Endothelial cell of umbilical vein (primary cell): ENCODE results near the gene ABCD1. TPM values are rescaled to one million over a fixed set of nuclear protein-coding genes. Genes with fewer than 3 reads are reported as not detected.

Experiments used
- BruUV-seq: library from RNA; stranded (reverse); fragments of 400-500 nt; replicated peaks from 2 replicates; lab custom pipeline; 2021; lab: Mats Ljungman, UMichigan
- CTCF ChIA-PET: fragments of 300-600, 350-600 bp; sonication (Branson Sonifier 250); formaldehyde crosslinking; loops from one replicate; lab custom pipeline; 2021; ENCODE audit warnings: antibody characterized with exemption, inconsistent platforms; lab: Charles Lee
- POLR2A ChIA-PET: fragments of 300-600, 350-600 bp; sonication (Branson Sonifier 250); formaldehyde crosslinking; loops from one replicate; lab custom pipeline; 2021; ENCODE audit warnings: antibody characterized with exemption, inconsistent platforms; lab: Charles Lee
- DNase-seq: peaks from one replicate; pipeline ENCODE4 v3.0.0-alpha.2; 2011; ENCODE audit warnings: low read depth, low spot score
- FAIRE-seq: peaks from 2 replicates; lab custom pipeline; 2011; peaks lifted over from hg19 to GRCh38; lab: Jason Lieb, UNC
- H2AFZ ChIP-seq: 2 replicates; pipeline ENCODE4 v1.6.0; 2012; ENCODE audit warnings: low read depth, low read length, control low read depth, inconsistent platforms
- H3K27ac ChIP-seq: 2 replicates; pipeline ENCODE4 v1.5.1; 2011; ENCODE audit warnings: low read depth, mild to moderate bottlenecking, control low read depth, low read length, moderate library complexity; ENCODE audit not compliant: insufficient read depth
- H3K27me3 ChIP-seq, 2 experiments: 2 replicates each; pipeline versions ENCODE4 v1.6.0 to v1.6.1; 2011; ENCODE audit warnings: low read length in 2 of 2, mixed read lengths in 1 of 2; ENCODE audit not compliant: control insufficient read depth in 2 of 2, insufficient read depth in 2 of 2
- H3K36me3 ChIP-seq, 2 experiments: 2 replicates in 1 of 2; 3 replicates in 1 of 2; pipeline ENCODE4 v1.5.1; 2011; ENCODE audit warnings: low read length in 2 of 2, mild to moderate bottlenecking in 1 of 2, moderate library complexity in 1 of 2; ENCODE audit not compliant: control insufficient read depth in 2 of 2, insufficient read depth in 2 of 2; ENCODE audit errors: extremely low read depth in 1 of 2
- H3K4me1 ChIP-seq: 3 replicates; pipeline ENCODE4 v1.5.1; 2011; ENCODE audit warnings: mild to moderate bottlenecking, low read length; ENCODE audit not compliant: control insufficient read depth, insufficient read depth; ENCODE audit errors: extremely low read depth
- H3K4me2 ChIP-seq: 2 replicates; pipeline ENCODE4 v1.6.1; 2011; ENCODE audit warnings: low read length, control low read depth, mixed read lengths; ENCODE audit not compliant: insufficient read depth
- H3K4me3 ChIP-seq, 3 experiments: fragments of 200-600 bp in 1 of 3; sonication (generic), shearing (Covaris generic) in 1 of 3; replicated peaks in 1 of 3; 2 replicates each; pipeline ENCODE4 v1.5.1; 2011 to 2016; ENCODE audit warnings: control low read depth in 3 of 3, low read length in 3 of 3, mild to moderate bottlenecking in 2 of 3, inconsistent platforms in 1 of 3, low read depth in 1 of 3, moderate library complexity in 1 of 3; ENCODE audit not compliant: insufficient read depth in 1 of 3
- H3K79me2 ChIP-seq: 2 replicates; pipeline ENCODE4 v1.6.0; 2012; ENCODE audit warnings: low read length, inconsistent platforms; ENCODE audit not compliant: control insufficient read depth, insufficient read depth
- H3K9ac ChIP-seq: replicated peaks from 2 replicates; pipeline ENCODE3; 2011; ENCODE audit warnings: low read length, control low read depth; ENCODE audit not compliant: insufficient read depth; ENCODE audit errors: extremely low read depth
- H3K9me1 ChIP-seq: replicated peaks from 3 replicates; pipeline ENCODE4 v1.6.0; 2011; ENCODE audit warnings: mild to moderate bottlenecking, low read length; ENCODE audit not compliant: control insufficient read depth, insufficient read depth; ENCODE audit errors: extremely low read depth
- H3K9me3 ChIP-seq: replicated peaks from 2 replicates; pipeline ENCODE4 v1.5.1; 2012; ENCODE audit warnings: low read length, inconsistent platforms; ENCODE audit not compliant: control insufficient read depth, insufficient read depth
- H4K20me1 ChIP-seq: replicated peaks from 2 replicates; pipeline ENCODE3; 2011; ENCODE audit warnings: mild to moderate bottlenecking, low read length; ENCODE audit not compliant: control insufficient read depth, insufficient read depth; ENCODE audit errors: extremely low read depth
- FOS ChIP-seq: IDR thresholded peaks from 2 replicates; pipeline ENCODE4 v1.6.1; 2011; ENCODE audit warnings: mild to moderate bottlenecking, low read length, moderate library complexity, borderline replicate concordance; ENCODE audit not compliant: insufficient read depth
- GATA2 ChIP-seq: IDR thresholded peaks from 2 replicates; pipeline ENCODE4 v1.7.0; 2011; ENCODE audit warnings: low read depth, mild to moderate bottlenecking, moderate library complexity, mixed read lengths, low read length; ENCODE audit not compliant: insufficient read length, insufficient read depth
- JUN ChIP-seq: IDR thresholded peaks from 2 replicates; pipeline ENCODE4 v1.6.1; 2011; ENCODE audit warnings: borderline replicate concordance, low read depth; ENCODE audit not compliant: insufficient read length, insufficient read depth
- POLR2AphosphoS5 ChIP-seq: IDR thresholded peaks from 2 replicates; pipeline ENCODE4 v1.6.1; 2012; ENCODE audit warnings: low read depth, mild to moderate bottlenecking, control low read depth, low read length, moderate library complexity; ENCODE audit not compliant: insufficient read depth
- dilution Hi-C: fragments of 300-500 bp; cut with MboI; formaldehyde crosslinking; loops from one replicate; pipeline ENCODE4 v1.15.0; 2019; ENCODE audit warnings: low sequenced_read_pairs; ENCODE audit not compliant: extremely low pct_ligation_motif_present
- intact Hi-C: fragments of 100-400 bp; cut with micrococcal nuclease; formaldehyde crosslinking; loops from one replicate; pipeline ENCODE4 v1.10.0; 2022
- polyA plus RNA-seq, 4 experiments: library from polyadenylated mRNA; depleted of rRNA in 3 of 4; stranded (reverse) in 3 of 4; unstranded in 1 of 4; fragments of >200 nt; gene quantifications; 2 replicates each; pipeline versions ENCODE4 v1.2.1 to v1.2.3, GENCODE V29; 2011 to 2012; ENCODE audit warnings: missing spikeins in 1 of 4
- total RNA-seq: library from RNA; stranded (reverse); gene quantifications from 2 replicates; pipeline ENCODE4 v1.2.3, GENCODE V29; 2021

Gene ABCD1
- total and polyA plus RNA-seq, 2 donors (not counting 3 experiments of a cell fraction or from before 2014, with no cell fraction given): 9.1 to 12.9 TPM

- H2AFZ ChIP-seq: peak overlapping the region; percentile 31
- peaks cover 0 to 1% of the 10 kb centered on the region in 2 experiments for H3K36me3 ChIP-seq
- peak overlapping the region; percentile 55 for H3K4me2 ChIP-seq
- intact Hi-C loops (loop anchor here (1.0 to 10.0 kb wide), 3 partner anchors 29 to 279 kb away; partner anchors contain the start of genes IDH3G and SSR4), dilution Hi-C loops (no loop called here)
- TF ChIP-seq GATA2 (no peak), POLR2AphosphoS5 (peak; percentile 52)
- BruUV-seq: no TSS peak
- H3K9me3 ChIP-seq: no peaks in the 10 kb centered on the region
- ChIA-PET POLR2A (interaction anchor here (0.8 kb wide), 1 partner anchor 161 kb away, joined by 3 read pairs; the partner anchor contains the start of gene ARHGAP4), CTCF (interaction anchor here (0.8 to 4.6 kb wide), 3 partner anchors 14 to 184 kb away, joined by 3 to 68 read pairs (median 20); no protein-coding TSS in a partner anchor)
- peak overlapping the region; percentile 75 for H3K27ac ChIP-seq
- H3K79me2 ChIP-seq: no peaks in the 10 kb centered on the region
- H3K27me3 ChIP-seq: no peaks in the 10 kb centered on the region
- H3K9ac ChIP-seq: peak overlapping the region; percentile 42
- H3K4me3 ChIP-seq: peak overlapping the region in 1 of 3 experiments; percentile 11
- FAIRE-seq (peak; percentile 88), DNase-seq (peak; percentile 52)
- H4K20me1 ChIP-seq: no peaks in the 10 kb centered on the region
- no peaks in the 10 kb centered on the region for H3K9me1 ChIP-seq
- peaks cover 20% of the 10 kb centered on the region for H3K4me1 ChIP-seq
These were observed 40.8 kb downstream of the ABCD1 start for GRCh38 chrX:153765138-153766079.

DNA sequence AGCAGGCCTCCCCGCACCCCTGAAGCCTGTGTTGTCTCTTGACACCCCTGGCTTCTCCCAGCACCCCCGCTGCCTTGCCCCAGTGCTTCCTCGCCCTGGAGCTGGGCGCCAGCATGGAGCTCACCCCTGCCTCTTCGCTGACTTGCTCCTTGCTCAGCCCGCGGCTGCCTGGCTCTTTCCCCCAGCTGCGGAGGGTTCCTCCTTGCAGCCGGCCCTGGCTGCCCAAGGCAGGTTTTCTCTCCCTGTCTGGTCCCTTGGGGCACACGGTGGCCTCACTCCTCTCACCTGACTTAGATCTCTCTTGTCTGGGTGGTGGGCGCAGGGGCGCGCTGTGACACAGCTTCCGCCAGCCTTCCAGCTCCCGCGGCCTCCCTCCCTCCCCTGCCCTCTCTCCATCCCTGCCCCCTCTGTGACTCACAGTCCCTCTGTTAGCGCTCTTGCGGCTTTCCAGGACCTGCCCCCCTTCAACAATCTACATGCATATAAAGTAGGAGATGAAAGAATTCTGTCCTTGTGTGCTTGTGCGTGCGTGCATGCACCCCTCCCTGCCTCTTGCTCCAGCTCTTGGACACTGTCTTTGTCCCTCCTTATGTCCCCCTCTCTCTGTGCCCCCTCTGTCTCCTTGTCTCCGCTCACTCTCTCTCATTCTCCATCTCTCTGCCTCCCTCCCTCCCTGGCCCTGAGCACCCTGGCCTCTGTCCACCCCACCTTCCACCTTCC lies 41.6 kb downstream of the ABCD1 start:
- TF ChIP-seq JUN (no peak), FOS (peak; percentile 56), POLR2AphosphoS5 (peak; percentile 28)
- Histone ChIP-seq H3K79me2 (no peaks in the 10 kb centered on the region), H3K9ac (peak overlapping the region; percentile 42), H3K9me3 (no peaks in the 10 kb centered on the region), H3K27ac (peak overlapping the region; percentile 75), H3K36me3 (peaks cover 0 to 9% of the 10 kb centered on the region in 2 experiments), H3K27me3 (no peaks in the 10 kb centered on the region), H3K4me3 (peak overlapping the region in 2 of 3 experiments; percentile 2 to 38), H3K4me2 (peak overlapping the region; percentile 53), H3K4me1 (peaks cover 20% of the 10 kb centered on the region), H3K9me1 (no peaks in the 10 kb centered on the region), H4K20me1 (no peaks in the 10 kb centered on the region), H2AFZ (peak overlapping the region; percentile 31)
- dilution Hi-C loops: no loop called here
- FAIRE-seq: peak; percentile 98
- intact Hi-C loops: loop anchor here (10.0 kb wide), 1 partner anchor 279 kb away; no protein-coding TSS in a partner anchor
- ChIA-PET POLR2A (interaction anchor here (0.8 kb wide), 1 partner anchor 160 kb away, joined by 3 read pairs; the partner anchor contains the start of gene ARHGAP4), CTCF (interaction anchor here (0.8 to 4.6 kb wide), 2 partner anchors 14 to 183 kb away, joined by 3 to 68 read pairs; no protein-coding TSS in a partner anchor)
- peak; percentile 58 for DNase-seq
- no TSS peak for BruUV-seq
